Keratinocyte (primary cell): ENCODE results near the gene EPHB2.

Experiments used
- EZH2 ChIP-seq: IDR thresholded peaks from one replicate; pipeline ENCODE4 v1.6.1; 2012; ENCODE audit warnings: inconsistent platforms, mild to moderate bottlenecking, low read length, moderate library complexity
- TF ChIP-seq, protein P1 (sequence below), 3 experiments: IDR thresholded peaks in 1 of 3; conservative IDR thresholded peaks in 1 of 3; optimal IDR thresholded peaks in 1 of 3; 2 replicates in 2 of 3; 3 replicates in 1 of 3; pipeline versions ENCODE3 to v1.5.1; 2011; ENCODE audit warnings: low read length in 3 of 3, mild to moderate bottlenecking in 3 of 3, moderate library complexity in 2 of 3, control low read depth in 1 of 3, inconsistent platforms in 1 of 3; ENCODE audit not compliant: insufficient read depth in 2 of 3; ENCODE audit errors: extremely low read depth in 1 of 3

DNA sequence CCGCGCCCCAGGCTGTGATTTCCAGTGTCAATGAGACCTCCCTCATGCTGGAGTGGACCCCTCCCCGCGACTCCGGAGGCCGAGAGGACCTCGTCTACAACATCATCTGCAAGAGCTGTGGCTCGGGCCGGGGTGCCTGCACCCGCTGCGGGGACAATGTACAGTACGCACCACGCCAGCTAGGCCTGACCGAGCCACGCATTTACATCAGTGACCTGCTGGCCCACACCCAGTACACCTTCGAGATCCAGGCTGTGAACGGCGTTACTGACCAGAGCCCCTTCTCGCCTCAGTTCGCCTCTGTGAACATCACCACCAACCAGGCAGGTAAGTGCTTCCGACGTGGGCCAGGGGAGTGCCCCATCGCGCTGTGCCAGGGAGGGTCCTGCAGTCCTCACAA lies 154.2 kb downstream of the EPHB2 start:
- TF ChIP-seq, protein P1, sequence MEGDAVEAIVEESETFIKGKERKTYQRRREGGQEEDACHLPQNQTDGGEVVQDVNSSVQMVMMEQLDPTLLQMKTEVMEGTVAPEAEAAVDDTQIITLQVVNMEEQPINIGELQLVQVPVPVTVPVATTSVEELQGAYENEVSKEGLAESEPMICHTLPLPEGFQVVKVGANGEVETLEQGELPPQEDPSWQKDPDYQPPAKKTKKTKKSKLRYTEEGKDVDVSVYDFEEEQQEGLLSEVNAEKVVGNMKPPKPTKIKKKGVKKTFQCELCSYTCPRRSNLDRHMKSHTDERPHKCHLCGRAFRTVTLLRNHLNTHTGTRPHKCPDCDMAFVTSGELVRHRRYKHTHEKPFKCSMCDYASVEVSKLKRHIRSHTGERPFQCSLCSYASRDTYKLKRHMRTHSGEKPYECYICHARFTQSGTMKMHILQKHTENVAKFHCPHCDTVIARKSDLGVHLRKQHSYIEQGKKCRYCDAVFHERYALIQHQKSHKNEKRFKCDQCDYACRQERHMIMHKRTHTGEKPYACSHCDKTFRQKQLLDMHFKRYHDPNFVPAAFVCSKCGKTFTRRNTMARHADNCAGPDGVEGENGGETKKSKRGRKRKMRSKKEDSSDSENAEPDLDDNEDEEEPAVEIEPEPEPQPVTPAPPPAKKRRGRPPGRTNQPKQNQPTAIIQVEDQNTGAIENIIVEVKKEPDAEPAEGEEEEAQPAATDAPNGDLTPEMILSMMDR (optimal IDR thresholded peaks at IDR 0.05 in 1 of 3, IDR thresholded peaks at IDR 0.05 in 1 of 3, conservative IDR thresholded peaks at IDR 0.05 in 1 of 3; ENCODE audit: extremely low read depth in 1 of 3, insufficient read depth in 2 of 3, low read length in 3 of 3) = no peak
- TF ChIP-seq EZH2 = no peak
